ENCODE measurements around the gene LDLRAD4.

Gene LDLRAD4

GRCh38 chr18:13270279-13270855, 51.8 kb downstream of the LDLRAD4 start:
- Histone ChIP-seq H3K9ac (ENCODE audit: low read length) (no peak overlapping the region), H3K9me3 (ENCODE audit: control insufficient read depth, low read length) (no peaks in the 10 kb centered on the region), H3K4me1 (ENCODE audit: control insufficient read depth, insufficient read depth, low read length) (peaks cover 23% of the 10 kb centered on the region), H3K27me3 (replicated peaks; ENCODE audit: control insufficient read depth, insufficient read depth, low read length) (peaks cover 17% of the 10 kb centered on the region), H3K4me3 (ENCODE audit: low read length) (no peak overlapping the region), H3K36me3 (ENCODE audit: control insufficient read depth, insufficient read depth, low read length, severe bottlenecking) (no peaks in the 10 kb centered on the region)
- no peak for DNase-seq (ENCODE audit: low read depth)

GRCh38 chr18:13271302-13271911, 52.8 kb downstream of the LDLRAD4 start:
- peaks cover 18% of the 10 kb centered on the region for H3K4me1 ChIP-seq (ENCODE audit: control insufficient read depth, insufficient read depth, low read length)
- H3K36me3 ChIP-seq (ENCODE audit: control insufficient read depth, insufficient read depth, low read length, severe bottlenecking), result no peaks in the 10 kb centered on the region
- no peak overlapping the region for H3K4me3 ChIP-seq (ENCODE audit: low read length)
- no peak overlapping the region for H3K9ac ChIP-seq (ENCODE audit: low read length)
- DNase-seq (ENCODE audit: low read depth), result no peak
- H3K27me3 ChIP-seq (replicated peaks; ENCODE audit: control insufficient read depth, insufficient read depth, low read length), result peaks cover 6% of the 10 kb centered on the region
- no peaks in the 10 kb centered on the region for H3K9me3 ChIP-seq (ENCODE audit: control insufficient read depth, low read length)

- Histone ChIP-seq H3K27me3 (replicated peaks; ENCODE audit: control insufficient read depth, insufficient read depth, low read length) (peaks cover 5% of the 10 kb centered on the region), H3K4me1 (ENCODE audit: control insufficient read depth, insufficient read depth, low read length) (peaks cover 15% of the 10 kb centered on the region), H3K36me3 (ENCODE audit: control insufficient read depth, insufficient read depth, low read length, severe bottlenecking) (no peaks in the 10 kb centered on the region), H3K9me3 (ENCODE audit: control insufficient read depth, low read length) (no peaks in the 10 kb centered on the region), H3K4me3 (ENCODE audit: low read length) (no peak overlapping the region), H3K9ac (ENCODE audit: low read length) (no peak overlapping the region)
- no peak for DNase-seq (ENCODE audit: low read depth)
These were observed 53.9 kb downstream of the LDLRAD4 start for GRCh38 chr18:13272416-13272815.

- no peak overlapping the region for H3K9ac ChIP-seq (ENCODE audit: low read length)
- peaks cover 5% of the 10 kb centered on the region for H3K4me1 ChIP-seq (ENCODE audit: control insufficient read depth, insufficient read depth, low read length)
- no peaks in the 10 kb centered on the region for H3K36me3 ChIP-seq (ENCODE audit: control insufficient read depth, insufficient read depth, low read length, severe bottlenecking)
- H3K4me3 ChIP-seq (ENCODE audit: low read length), result no peak overlapping the region
- no peaks in the 10 kb centered on the region for H3K9me3 ChIP-seq (ENCODE audit: control insufficient read depth, low read length)
- H3K27me3 ChIP-seq (replicated peaks; ENCODE audit: control insufficient read depth, insufficient read depth, low read length), result peaks cover 11% of the 10 kb centered on the region
- DNase-seq (ENCODE audit: low read depth), result no peak
These were observed 55.2 kb downstream of the LDLRAD4 start for GRCh38 chr18:13273800-13274199.

GRCh38 chr18:13275075-13275474, 56.5 kb downstream of the LDLRAD4 start:
- no peaks in the 10 kb centered on the region for H3K4me1 ChIP-seq (ENCODE audit: control insufficient read depth, insufficient read depth, low read length)
- peaks cover 12% of the 10 kb centered on the region for H3K27me3 ChIP-seq (replicated peaks; ENCODE audit: control insufficient read depth, insufficient read depth, low read length)
- H3K9ac ChIP-seq (ENCODE audit: low read length), result no peak overlapping the region
- H3K36me3 ChIP-seq (ENCODE audit: control insufficient read depth, insufficient read depth, low read length, severe bottlenecking), result no peaks in the 10 kb centered on the region
- DNase-seq (ENCODE audit: low read depth), result no peak
- no peaks in the 10 kb centered on the region for H3K9me3 ChIP-seq (ENCODE audit: control insufficient read depth, low read length)
- no peak overlapping the region for H3K4me3 ChIP-seq (ENCODE audit: low read length)

- H3K4me1 ChIP-seq (ENCODE audit: control insufficient read depth, insufficient read depth, low read length), result no peaks in the 10 kb centered on the region
- H3K4me3 ChIP-seq (ENCODE audit: low read length), result no peak overlapping the region
- H3K27me3 ChIP-seq (replicated peaks; ENCODE audit: control insufficient read depth, insufficient read depth, low read length), result peaks cover 18% of the 10 kb centered on the region
- DNase-seq (ENCODE audit: low read depth), result no peak
- no peak overlapping the region for H3K9ac ChIP-seq (ENCODE audit: low read length)
- no peaks in the 10 kb centered on the region for H3K9me3 ChIP-seq (ENCODE audit: control insufficient read depth, low read length)
- no peaks in the 10 kb centered on the region for H3K36me3 ChIP-seq (ENCODE audit: control insufficient read depth, insufficient read depth, low read length, severe bottlenecking)
These were observed 58.3 kb downstream of the LDLRAD4 start for GRCh38 chr18:13276530-13277520.

- Histone ChIP-seq H3K9ac (ENCODE audit: low read length) (no peak overlapping the region), H3K27me3 (replicated peaks; ENCODE audit: control insufficient read depth, insufficient read depth, low read length) (peaks cover 18% of the 10 kb centered on the region), H3K4me1 (ENCODE audit: control insufficient read depth, insufficient read depth, low read length) (no peaks in the 10 kb centered on the region), H3K4me3 (ENCODE audit: low read length) (no peak overlapping the region), H3K9me3 (ENCODE audit: control insufficient read depth, low read length) (no peaks in the 10 kb centered on the region), H3K36me3 (ENCODE audit: control insufficient read depth, insufficient read depth, low read length, severe bottlenecking) (no peaks in the 10 kb centered on the region)
- no peak for DNase-seq (ENCODE audit: low read depth)
These were observed 59.6 kb downstream of the LDLRAD4 start for GRCh38 chr18:13278062-13278630.

GRCh38 chr18:13279181-13280069, 60.9 kb downstream of the LDLRAD4 start:
- no peak overlapping the region for H3K9ac ChIP-seq (ENCODE audit: low read length)
- no peaks in the 10 kb centered on the region for H3K4me1 ChIP-seq (ENCODE audit: control insufficient read depth, insufficient read depth, low read length)
- peaks cover 14% of the 10 kb centered on the region for H3K27me3 ChIP-seq (replicated peaks; ENCODE audit: control insufficient read depth, insufficient read depth, low read length)
- no peak overlapping the region for H3K4me3 ChIP-seq (ENCODE audit: low read length)
- no peaks in the 10 kb centered on the region for H3K36me3 ChIP-seq (ENCODE audit: control insufficient read depth, insufficient read depth, low read length, severe bottlenecking)
- DNase-seq (ENCODE audit: low read depth), result no peak
- H3K9me3 ChIP-seq (ENCODE audit: control insufficient read depth, low read length), result no peaks in the 10 kb centered on the region

GRCh38 chr18:13280070-13280795, 61.7 kb downstream of the LDLRAD4 start:
- Histone ChIP-seq H3K27me3 (replicated peaks; ENCODE audit: control insufficient read depth, insufficient read depth, low read length) (peaks cover 14% of the 10 kb centered on the region), H3K4me3 (ENCODE audit: low read length) (no peak overlapping the region), H3K9ac (ENCODE audit: low read length) (no peak overlapping the region), H3K9me3 (ENCODE audit: control insufficient read depth, low read length) (no peaks in the 10 kb centered on the region), H3K4me1 (ENCODE audit: control insufficient read depth, insufficient read depth, low read length) (no peaks in the 10 kb centered on the region), H3K36me3 (ENCODE audit: control insufficient read depth, insufficient read depth, low read length, severe bottlenecking) (no peaks in the 10 kb centered on the region)
- no peak for DNase-seq (ENCODE audit: low read depth)

- Histone ChIP-seq H3K4me3 (ENCODE audit: low read length) (no peak overlapping the region), H3K9me3 (ENCODE audit: control insufficient read depth, low read length) (no peaks in the 10 kb centered on the region), H3K4me1 (ENCODE audit: control insufficient read depth, insufficient read depth, low read length) (no peaks in the 10 kb centered on the region), H3K36me3 (ENCODE audit: control insufficient read depth, insufficient read depth, low read length, severe bottlenecking) (no peaks in the 10 kb centered on the region), H3K9ac (ENCODE audit: low read length) (no peak overlapping the region), H3K27me3 (replicated peaks; ENCODE audit: control insufficient read depth, insufficient read depth, low read length) (peaks cover 14% of the 10 kb centered on the region)
- DNase-seq (ENCODE audit: low read depth), result no peak
These were observed 62.8 kb downstream of the LDLRAD4 start for GRCh38 chr18:13281406-13281805.

All from adipocyte (in vitro differentiated cells).